ENCODE measurements around the gene TMEM126A. TPM values are rescaled to one million over a fixed set of nuclear protein-coding genes. Genes with fewer than 3 reads are reported as not detected.

The TMEM126A gene
- total RNA-seq, 1 donor from 2014 or later = 36.4 TPM

DNA sequence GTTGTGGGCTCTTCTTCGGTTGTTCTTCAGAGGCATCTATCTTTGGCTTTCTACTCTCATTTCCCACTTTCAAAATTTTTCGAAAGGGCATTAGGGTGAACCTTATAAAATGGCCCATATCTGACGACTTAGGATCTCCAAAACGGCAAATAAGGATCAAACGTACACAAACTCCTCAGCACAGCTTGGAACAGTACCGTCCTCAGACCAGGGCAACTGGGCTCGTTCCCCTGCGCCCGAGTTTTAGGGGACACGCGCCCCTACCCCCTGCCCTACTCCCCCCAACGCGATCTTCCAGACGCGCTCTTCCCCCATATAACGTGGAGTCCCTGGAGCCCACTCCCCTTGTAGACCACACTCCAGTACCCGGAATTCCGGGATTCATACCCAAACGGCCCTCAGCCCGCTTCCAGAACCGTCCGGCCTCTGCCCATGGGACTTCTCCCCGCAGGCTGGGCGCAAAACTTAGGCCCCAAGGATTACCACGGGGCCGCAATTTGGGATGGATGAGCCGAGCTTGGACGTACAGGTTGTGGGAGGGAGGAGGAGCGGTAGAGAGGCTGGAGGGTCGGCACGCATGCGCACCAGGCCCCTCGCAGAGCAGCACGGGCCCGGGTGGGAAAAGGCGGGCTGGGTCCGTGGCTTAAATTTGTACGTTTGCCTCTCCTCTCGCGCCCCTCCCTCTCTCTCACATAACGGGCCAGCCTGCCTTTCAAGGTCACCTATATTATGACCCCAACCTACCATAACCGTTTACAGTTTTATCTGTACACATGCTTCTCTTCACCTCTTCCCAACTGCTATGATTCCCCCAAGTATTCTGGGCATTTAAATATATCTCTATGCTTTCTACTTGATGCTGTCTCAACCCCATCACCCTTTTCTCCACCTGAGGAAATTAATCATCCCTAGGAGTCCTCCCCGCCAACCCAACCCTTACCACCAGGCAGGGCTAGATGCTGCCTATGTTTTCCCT, 34.9 kb downstream of the TMEM126A start:
- no peak overlapping the region for H3K4me3 Mint-ChIP-seq
- H3K9me3 Mint-ChIP-seq = no peaks in the 10 kb centered on the region
- H3K4me1 Mint-ChIP-seq = no peaks in the 10 kb centered on the region
- H3K27ac Mint-ChIP-seq (ENCODE audit: unreplicated experiment) = no peak overlapping the region
- H3K36me3 Mint-ChIP-seq (ENCODE audit: low read depth) = no peaks in the 10 kb centered on the region
- peaks cover 2% of the 10 kb centered on the region for H3K27me3 Mint-ChIP-seq (ENCODE audit: low read depth)
- TF ChIP-seq, protein P1, sequence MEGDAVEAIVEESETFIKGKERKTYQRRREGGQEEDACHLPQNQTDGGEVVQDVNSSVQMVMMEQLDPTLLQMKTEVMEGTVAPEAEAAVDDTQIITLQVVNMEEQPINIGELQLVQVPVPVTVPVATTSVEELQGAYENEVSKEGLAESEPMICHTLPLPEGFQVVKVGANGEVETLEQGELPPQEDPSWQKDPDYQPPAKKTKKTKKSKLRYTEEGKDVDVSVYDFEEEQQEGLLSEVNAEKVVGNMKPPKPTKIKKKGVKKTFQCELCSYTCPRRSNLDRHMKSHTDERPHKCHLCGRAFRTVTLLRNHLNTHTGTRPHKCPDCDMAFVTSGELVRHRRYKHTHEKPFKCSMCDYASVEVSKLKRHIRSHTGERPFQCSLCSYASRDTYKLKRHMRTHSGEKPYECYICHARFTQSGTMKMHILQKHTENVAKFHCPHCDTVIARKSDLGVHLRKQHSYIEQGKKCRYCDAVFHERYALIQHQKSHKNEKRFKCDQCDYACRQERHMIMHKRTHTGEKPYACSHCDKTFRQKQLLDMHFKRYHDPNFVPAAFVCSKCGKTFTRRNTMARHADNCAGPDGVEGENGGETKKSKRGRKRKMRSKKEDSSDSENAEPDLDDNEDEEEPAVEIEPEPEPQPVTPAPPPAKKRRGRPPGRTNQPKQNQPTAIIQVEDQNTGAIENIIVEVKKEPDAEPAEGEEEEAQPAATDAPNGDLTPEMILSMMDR (conservative IDR thresholded peaks at IDR 0.05) = no peak
- DNase-seq (ENCODE audit: low read depth, low spot score) = no peak

DNA sequence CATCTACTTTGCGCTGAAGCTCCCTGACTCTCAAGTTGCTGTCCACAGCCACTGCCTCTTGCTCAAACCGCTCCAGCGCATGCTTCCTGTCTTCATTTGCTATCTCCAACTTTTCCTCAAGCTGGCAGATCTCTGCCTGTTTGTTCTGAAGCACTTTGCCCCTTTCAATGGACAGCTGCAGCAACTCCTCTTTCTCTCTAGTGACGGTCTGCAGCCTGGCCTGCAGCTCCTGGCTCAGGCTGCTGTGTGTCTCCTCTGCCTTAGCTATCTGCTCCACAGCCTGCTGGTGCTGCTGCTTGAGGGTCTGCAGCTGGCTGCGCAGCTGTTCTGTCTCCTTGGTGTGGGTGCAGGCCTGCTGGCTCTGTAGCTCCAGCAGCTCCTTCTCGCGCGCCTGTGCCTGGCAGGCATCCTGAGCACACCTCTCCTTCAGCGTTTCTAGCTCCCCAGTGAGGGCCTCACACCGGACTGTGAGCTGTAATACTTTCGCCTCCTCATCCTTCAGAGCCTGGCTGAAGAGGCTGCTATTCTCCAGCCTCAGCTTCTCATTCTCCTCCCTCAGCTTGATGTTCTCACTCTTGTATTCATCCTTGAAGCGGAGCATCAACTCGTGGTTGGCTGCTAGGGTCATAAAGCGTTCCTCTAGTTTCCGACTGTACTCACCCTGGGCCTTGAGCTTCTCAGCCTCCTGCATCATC, 37.5 kb downstream of the TMEM126A start:
- no peak overlapping the region for H3K27ac Mint-ChIP-seq (ENCODE audit: unreplicated experiment)
- no peaks in the 10 kb centered on the region for H3K36me3 Mint-ChIP-seq (ENCODE audit: low read depth)
- no peak for DNase-seq (ENCODE audit: low read depth, low spot score)
- TF ChIP-seq, protein P1 (conservative IDR thresholded peaks at IDR 0.05) = no peak
- H3K27me3 Mint-ChIP-seq (ENCODE audit: low read depth) = no peaks in the 10 kb centered on the region
- H3K9me3 Mint-ChIP-seq = no peaks in the 10 kb centered on the region
- H3K4me1 Mint-ChIP-seq = no peaks in the 10 kb centered on the region
- H3K4me3 Mint-ChIP-seq = no peak overlapping the region

DNA sequence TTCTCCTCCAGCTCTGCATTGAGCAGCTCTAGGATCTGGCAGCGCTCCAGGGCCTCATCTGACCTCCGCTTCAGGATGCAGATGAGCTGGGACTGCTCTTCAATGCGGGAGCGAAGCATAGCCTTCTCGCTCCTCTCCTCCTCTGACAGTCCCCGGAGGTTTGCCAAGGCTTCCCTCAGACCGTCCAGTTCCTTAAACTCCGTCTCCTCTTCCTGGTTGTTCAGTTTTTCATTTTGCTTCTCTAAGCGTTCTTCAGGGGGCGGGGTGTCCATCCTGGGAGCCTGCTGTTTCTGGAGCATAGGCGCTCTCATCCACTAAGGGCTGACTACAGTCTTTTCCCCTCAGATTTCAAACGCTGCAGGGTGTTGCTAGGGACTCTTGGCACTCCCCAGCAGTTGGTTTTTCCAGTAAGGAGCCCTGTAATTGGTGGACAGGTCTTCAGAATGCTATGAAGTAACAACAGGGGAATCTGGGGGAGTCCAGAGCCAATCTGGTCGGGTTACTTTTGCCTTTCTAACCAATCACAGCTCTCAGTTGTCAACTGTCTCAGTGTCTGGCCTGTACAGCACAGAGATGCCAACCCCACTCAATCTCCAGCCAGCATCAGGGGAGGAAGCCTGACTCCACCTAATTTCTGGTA, 38.2 kb downstream of the TMEM126A start, which contains the start of gene CCDC89:
Gene CCDC89, minus strand, starts transcription at position 376 of the 640 bp plus-strand sequence. Its CDS starts 65 bp downstream, at position 311.
- DNase-seq (ENCODE audit: low read depth, low spot score) = no peak
- Mint-ChIP-seq H3K27ac (ENCODE audit: unreplicated experiment) (no peak within 1 kb of the TSS), H3K36me3 (ENCODE audit: low read depth) (no peaks in the 10 kb centered on the region), H3K4me3 (no peak within 1 kb of the TSS), H3K4me1 (no peaks in the 10 kb centered on the region), H3K27me3 (ENCODE audit: low read depth) (no peaks in the 10 kb centered on the region), H3K9me3 (no peaks in the 10 kb centered on the region)
- TF ChIP-seq, protein P1 (conservative IDR thresholded peaks at IDR 0.05) = no peak

DNA sequence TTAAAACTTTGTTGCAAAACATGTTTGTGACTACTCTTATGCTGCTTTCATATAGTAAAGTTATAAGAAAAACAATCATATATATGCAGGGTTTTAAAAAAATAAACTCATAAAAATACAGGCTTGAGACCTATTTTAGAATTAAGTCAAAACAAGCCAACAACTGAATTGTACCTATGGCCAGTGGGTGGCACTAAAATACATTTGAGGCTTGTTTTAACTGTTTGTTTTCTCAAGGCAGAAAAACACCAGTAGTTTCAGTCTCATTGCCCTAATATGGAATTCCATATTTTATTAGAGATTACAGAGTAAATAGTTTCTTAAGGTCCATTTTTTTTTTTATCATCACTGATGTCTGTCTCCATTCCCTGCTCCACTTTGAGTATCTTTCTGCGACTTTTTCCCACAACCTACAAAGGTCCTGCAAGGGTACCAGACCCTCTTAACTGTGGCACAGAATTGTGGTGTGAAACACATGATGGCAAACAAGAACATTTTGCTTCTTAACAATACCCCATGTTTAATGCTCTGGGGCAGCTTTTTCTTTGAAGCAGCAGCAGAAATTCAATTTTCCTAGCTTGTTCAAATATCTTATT, 46.7 kb downstream of the TMEM126A start:
- no peak for DNase-seq (ENCODE audit: low read depth, low spot score)

More for the DNA sequence above, 46.7 kb downstream of the TMEM126A start:
- Mint-ChIP-seq H3K36me3 (ENCODE audit: low read depth) (no peaks in the 10 kb centered on the region), H3K27me3 (ENCODE audit: low read depth) (no peaks in the 10 kb centered on the region), H3K27ac (ENCODE audit: unreplicated experiment) (no peak overlapping the region), H3K4me3 (no peak overlapping the region), H3K4me1 (no peaks in the 10 kb centered on the region), H3K9me3 (no peaks in the 10 kb centered on the region)
- TF ChIP-seq, protein P1 (conservative IDR thresholded peaks at IDR 0.05) = peak; percentile 66

Data from neural crest cell (in vitro differentiated cells).